PC-3 (cell line): Measurements from ENCODE around the gene OPHN1.

Source experiments
- CTCF ChIP-seq: fragments of 300-600 bp; sonication (generic); conservative IDR thresholded peaks from 2 replicates; pipeline ENCODE4 v1.5.1; 2017; ENCODE audit warnings: antibody characterized with exemption, low read depth, mild to moderate bottlenecking, low read length
- EZH2 ChIP-seq: fragments of 300-600 bp; sonication (generic); IDR thresholded peaks from one replicate; pipeline ENCODE4 v1.6.1; 2017; ENCODE audit warnings: antibody characterized with exemption, mild to moderate bottlenecking, low read length; ENCODE audit not compliant: unreplicated experiment

DNA sequence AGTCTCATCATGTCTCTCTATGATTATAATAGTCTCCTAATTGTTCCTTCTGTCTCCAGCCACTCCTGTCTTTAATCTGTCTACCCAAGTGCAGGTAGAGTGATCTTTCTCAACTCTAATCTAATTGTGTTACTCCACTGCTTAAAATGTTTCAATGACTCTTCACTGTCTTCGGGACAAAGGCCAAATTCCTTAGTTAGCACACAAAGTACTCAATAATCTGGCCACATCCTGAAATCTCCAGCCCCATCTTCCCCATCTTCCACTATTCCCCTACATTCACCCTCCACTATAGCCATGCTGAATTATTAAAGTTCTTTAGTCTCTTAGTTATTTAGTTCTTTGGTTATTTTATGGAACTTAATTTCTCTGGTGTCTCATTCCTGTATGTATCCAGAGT is 353.3 kb downstream of the OPHN1 start:
- TF ChIP-seq CTCF (no peak), EZH2 (no peak)
